ENCODE results near the gene HMGB1. TPM values are rescaled to one million over a fixed set of nuclear protein-coding genes. Genes with fewer than 3 reads are reported as not detected.

The HMGB1 gene
- total and polyA plus RNA-seq, 2 of the 4 experiments (the other 2 are of a cell fraction), result 185 to 276 TPM

DNA sequence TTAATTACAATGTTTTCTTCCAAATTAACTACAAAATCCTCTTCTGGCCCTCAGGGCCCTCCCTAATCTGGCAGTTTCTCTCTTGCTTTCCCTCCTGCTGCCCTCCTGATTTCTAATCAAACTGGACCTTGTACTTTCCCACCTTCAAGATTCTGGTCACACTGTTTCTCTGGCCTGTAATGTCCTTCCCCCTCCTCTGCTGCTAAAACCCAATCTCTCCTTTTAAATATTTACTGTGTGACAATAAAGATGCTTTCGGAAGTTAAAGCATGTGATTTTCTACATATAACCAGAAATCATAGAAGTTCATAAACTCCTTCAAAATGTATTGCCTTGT lies 14.1 kb upstream of the HMGB1 start:
- Histone ChIP-seq H2AK5ac (ENCODE audit: low read depth, low read length) (no peak overlapping the region), H3K18ac (ENCODE audit: low read depth, low read length) (no peak overlapping the region), H3K4me3 (ENCODE audit: insufficient read depth, low read depth, low read length) (no peak overlapping the region), H3K23ac (ENCODE audit: low read depth, low read length) (no peak overlapping the region), H4K91ac (ENCODE audit: insufficient read depth, low read depth, low read length) (no peak overlapping the region), H3K9me3 (ENCODE audit: control insufficient read depth, insufficient read depth, low read length) (no peaks in the 10 kb centered on the region), H3K56ac (ENCODE audit: extremely low read depth, insufficient read depth, low read length) (no peak overlapping the region), H2AFZ (replicated peaks; ENCODE audit: low read length, poor library complexity) (no peak overlapping the region), H3K27ac (ENCODE audit: insufficient read depth, low read length) (no peak overlapping the region), H4K8ac (ENCODE audit: low read depth in 2 of 2, low read length in 2 of 2) (no peak overlapping the region), H3K9me1 (ENCODE audit: insufficient read depth, low read length) (no peaks in the 10 kb centered on the region), H3K4ac (ENCODE audit: low read depth, low read length) (no peak overlapping the region), H2BK15ac (ENCODE audit: low read depth, low read length) (no peak overlapping the region; the same call in 2 of the 3 replicates), H2BK5ac (ENCODE audit: low read depth, low read length, poor library complexity, severe bottlenecking) (no peak overlapping the region), H3K36me3 (ENCODE audit: control insufficient read depth, insufficient read depth, low read length) (no peaks in the 10 kb centered on the region), H3K4me2 (ENCODE audit: low read depth, low read length) (no peak overlapping the region), H2BK120ac (ENCODE audit: low read depth, low read length) (no peak overlapping the region), H4K5ac (ENCODE audit: low read depth, low read length) (no peak overlapping the region), H3K9ac (ENCODE audit: low read depth, low read length) (no peak overlapping the region), H3K14ac (replicated peaks; ENCODE audit: low read depth, low read length) (no peak overlapping the region), H3K27me3 (ENCODE audit: control insufficient read depth, insufficient read depth, low read length) (peaks cover 2% of the 10 kb centered on the region; the same call in 1 of the 2 replicates), H3K79me1 (ENCODE audit: low read depth in 1 of 2, low read length in 2 of 2) (no peaks in the 10 kb centered on the region), H2BK20ac (ENCODE audit: low read depth, low read length) (no peak overlapping the region), H4K20me1 (ENCODE audit: insufficient read depth, low read length) (no peaks in the 10 kb centered on the region), H3K4me1 (ENCODE audit: control insufficient read depth, insufficient read depth, low read length) (no peaks in the 10 kb centered on the region), H2AK9ac (replicated peaks; ENCODE audit: low read depth, low read length, poor library complexity) (no peak overlapping the region)
- in situ Hi-C loops (cut with MboI; ENCODE audit: low sequenced_read_pairs), result no loop called here
- intact Hi-C loops (cut with micrococcal nuclease), result no loop called here
- ATAC-seq (ENCODE audit: low read depth) (no peak), DNase-seq (no peak)
- POLR2A ChIA-PET (ENCODE audit: unreplicated experiment), result no interaction called here
- TF ChIP-seq BHLHE40 (IDR thresholded peaks at IDR 0.05; ENCODE audit: low read depth, low read length), result no peak
- TF ChIP-seq, protein P1, sequence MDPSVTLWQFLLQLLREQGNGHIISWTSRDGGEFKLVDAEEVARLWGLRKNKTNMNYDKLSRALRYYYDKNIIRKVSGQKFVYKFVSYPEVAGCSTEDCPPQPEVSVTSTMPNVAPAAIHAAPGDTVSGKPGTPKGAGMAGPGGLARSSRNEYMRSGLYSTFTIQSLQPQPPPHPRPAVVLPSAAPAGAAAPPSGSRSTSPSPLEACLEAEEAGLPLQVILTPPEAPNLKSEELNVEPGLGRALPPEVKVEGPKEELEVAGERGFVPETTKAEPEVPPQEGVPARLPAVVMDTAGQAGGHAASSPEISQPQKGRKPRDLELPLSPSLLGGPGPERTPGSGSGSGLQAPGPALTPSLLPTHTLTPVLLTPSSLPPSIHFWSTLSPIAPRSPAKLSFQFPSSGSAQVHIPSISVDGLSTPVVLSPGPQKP (IDR thresholded peaks at IDR 0.05; ENCODE audit: borderline replicate concordance, low read depth, low read length), result no peak
- no peak for TF ChIP-seq RFX5 (IDR thresholded peaks at IDR 0.05; ENCODE audit: low read depth, low read length)
- no peak for TF ChIP-seq MXI1 (IDR thresholded peaks at IDR 0.05; ENCODE audit: borderline replicate concordance, low read depth, low read length)
- TF ChIP-seq CEBPB (IDR thresholded peaks at IDR 0.05; ENCODE audit: low read depth, low read length), result no peak
- TF ChIP-seq, protein P2, sequence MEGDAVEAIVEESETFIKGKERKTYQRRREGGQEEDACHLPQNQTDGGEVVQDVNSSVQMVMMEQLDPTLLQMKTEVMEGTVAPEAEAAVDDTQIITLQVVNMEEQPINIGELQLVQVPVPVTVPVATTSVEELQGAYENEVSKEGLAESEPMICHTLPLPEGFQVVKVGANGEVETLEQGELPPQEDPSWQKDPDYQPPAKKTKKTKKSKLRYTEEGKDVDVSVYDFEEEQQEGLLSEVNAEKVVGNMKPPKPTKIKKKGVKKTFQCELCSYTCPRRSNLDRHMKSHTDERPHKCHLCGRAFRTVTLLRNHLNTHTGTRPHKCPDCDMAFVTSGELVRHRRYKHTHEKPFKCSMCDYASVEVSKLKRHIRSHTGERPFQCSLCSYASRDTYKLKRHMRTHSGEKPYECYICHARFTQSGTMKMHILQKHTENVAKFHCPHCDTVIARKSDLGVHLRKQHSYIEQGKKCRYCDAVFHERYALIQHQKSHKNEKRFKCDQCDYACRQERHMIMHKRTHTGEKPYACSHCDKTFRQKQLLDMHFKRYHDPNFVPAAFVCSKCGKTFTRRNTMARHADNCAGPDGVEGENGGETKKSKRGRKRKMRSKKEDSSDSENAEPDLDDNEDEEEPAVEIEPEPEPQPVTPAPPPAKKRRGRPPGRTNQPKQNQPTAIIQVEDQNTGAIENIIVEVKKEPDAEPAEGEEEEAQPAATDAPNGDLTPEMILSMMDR (conservative IDR thresholded peaks at IDR 0.05; ENCODE audit: low read depth, low read length), result no peak
- TF ChIP-seq RCOR1 (IDR thresholded peaks at IDR 0.05; ENCODE audit: insufficient replicate concordance, low read length), result no peak
- TF ChIP-seq SMC3 (IDR thresholded peaks at IDR 0.05; ENCODE audit: low read depth, low read length), result no peak
- TF ChIP-seq, protein P3, sequence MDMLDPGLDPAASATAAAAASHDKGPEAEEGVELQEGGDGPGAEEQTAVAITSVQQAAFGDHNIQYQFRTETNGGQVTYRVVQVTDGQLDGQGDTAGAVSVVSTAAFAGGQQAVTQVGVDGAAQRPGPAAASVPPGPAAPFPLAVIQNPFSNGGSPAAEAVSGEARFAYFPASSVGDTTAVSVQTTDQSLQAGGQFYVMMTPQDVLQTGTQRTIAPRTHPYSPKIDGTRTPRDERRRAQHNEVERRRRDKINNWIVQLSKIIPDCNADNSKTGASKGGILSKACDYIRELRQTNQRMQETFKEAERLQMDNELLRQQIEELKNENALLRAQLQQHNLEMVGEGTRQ (IDR thresholded peaks at IDR 0.05; ENCODE audit: low read depth, low read length), result no peak
- no peak for TF ChIP-seq MAZ (IDR thresholded peaks at IDR 0.05; ENCODE audit: borderline replicate concordance, low read depth, low read length)
- TF ChIP-seq FOS (IDR thresholded peaks at IDR 0.05; ENCODE audit: low read depth, low read length), result no peak
- TF ChIP-seq MAFK (IDR thresholded peaks at IDR 0.05; ENCODE audit: low read depth, low read length), result no peak
- TF ChIP-seq NFE2L2 (IDR thresholded peaks at IDR 0.05; ENCODE audit: low read depth, low read length), result no peak
- no peak for TF ChIP-seq RAD21 (IDR thresholded peaks at IDR 0.05; ENCODE audit: low read length)
- no peak for TF ChIP-seq CHD1 (IDR thresholded peaks at IDR 0.05; ENCODE audit: low read depth, low read length)
- TF ChIP-seq POLR2A (IDR thresholded peaks at IDR 0.05; ENCODE audit: low read depth, low read length), result no peak
- WGBS, 2 experiments (ENCODE audit: extremely low coverage in 2 of 2, insufficient read length in 1 of 2), result no CpG with 5 or more reads among the region's 1 CpG
- dilution Hi-C loops (cut with HindIII; ENCODE audit: low sequenced_read_pairs, unreplicated experiment), result no loop called here
- CTCF ChIA-PET, result no interaction called here
- no TSS peak for BruUV-seq (replicated peaks)
